ENCODE data around the gene WDFY2. TPM values are rescaled to one million over a fixed set of nuclear protein-coding genes. Genes with fewer than 3 reads are reported as not detected.

The WDFY2 gene
- polyA plus RNA-seq, 3 donors, result 6.5 to 40.1 (median 9.1) TPM

- Mint-ChIP-seq H3K27me3 (ENCODE audit: low read depth in 3 of 3) (peaks cover 0 to 6% (median 0%) of the 10 kb centered on the region in 3 donors), H3K4me1 (peaks cover 26% of the 10 kb centered on the region), H3K27ac (no peak overlapping the region), H3K36me3 (no peaks in the 10 kb centered on the region), H3K9me3 (peaks cover 0 to 2% (median 0%) of the 10 kb centered on the region in 7 donors), H3K4me3 (no peak overlapping the region)
- Histone ChIP-seq H3K9me3 (replicated peaks in 1 of 2; ENCODE audit: control insufficient read depth in 1 of 2, insufficient read depth in 1 of 2, low read length in 2 of 2) (no peaks in the 10 kb centered on the region), H3K4me3 (replicated peaks in 1 of 3; ENCODE audit: low read depth in 2 of 3, low read length in 3 of 3) (no peak overlapping the region), H2AFZ (ENCODE audit: insufficient read depth, low read depth, low read length, poor library complexity, severe bottlenecking) (no peak overlapping the region), H3K79me2 (ENCODE audit: insufficient read depth, low read length) (peaks cover 5% of the 10 kb centered on the region), H3K4me2 (replicated peaks; ENCODE audit: extremely low read depth, low read length, poor library complexity, severe bottlenecking) (no peak overlapping the region), H3K27me3 (ENCODE audit: control insufficient read depth in 2 of 2, insufficient read depth in 2 of 2, low read length in 2 of 2) (no peaks in the 10 kb centered on the region), H3K27ac (ENCODE audit: low read depth in 1 of 2, low read length in 2 of 2) (no peak overlapping the region), H4K20me1 (ENCODE audit: insufficient read depth, low read length) (no peaks in the 10 kb centered on the region), H3K36me3 (replicated peaks in 1 of 2; ENCODE audit: control insufficient read depth in 1 of 2, insufficient read depth in 2 of 2, low read length in 2 of 2) (no peaks in the 10 kb centered on the region), H3K4me1 (ENCODE audit: control insufficient read depth in 1 of 2, insufficient read depth in 2 of 2, low read length in 2 of 2) (peaks cover 22 to 31% of the 10 kb centered on the region in 2 donors), H3K9ac (ENCODE audit: insufficient read depth, low read length, poor library complexity, severe bottlenecking) (no peak overlapping the region)
- WGBS (ENCODE audit: insufficient coverage), result 95% methylated on average over 4 of the region's 7 CpGs
- intact Hi-C loops (cut with micrococcal nuclease), result loop anchor here (2.0 to 10.0 kb wide), 3 partner anchors 71 to 155 kb away; no protein-coding TSS in a partner anchor
- no peak for TF ChIP-seq CTCF (IDR thresholded peaks at IDR 0.05)
- no peak for DNase-seq
Measured at GRCh38 chr13:51579676-51580075, 4.6 kb upstream of the WDFY2 start.

GRCh38 chr13:51581148-51581820 lies 3.0 kb upstream of the WDFY2 start:
- no peak overlapping the region for H3K27ac ChIP-seq (ENCODE audit: low read depth in 1 of 2, low read length in 2 of 2)
- no peak overlapping the region for H3K27ac Mint-ChIP-seq
- H3K4me3 Mint-ChIP-seq, result peak overlapping the region in 1 of 2 donors; percentile 36
- H2AFZ ChIP-seq (ENCODE audit: insufficient read depth, low read depth, low read length, poor library complexity, severe bottlenecking), result peak overlapping the region; percentile 2
- no peak overlapping the region for H3K4me2 ChIP-seq (replicated peaks; ENCODE audit: extremely low read depth, low read length, poor library complexity, severe bottlenecking)
- H3K4me1 Mint-ChIP-seq, result peaks cover 35% of the 10 kb centered on the region
- no peaks in the 10 kb centered on the region for H3K9me3 ChIP-seq (replicated peaks in 1 of 2; ENCODE audit: control insufficient read depth in 1 of 2, insufficient read depth in 1 of 2, low read length in 2 of 2)
- no peak for DNase-seq
- no peak overlapping the region for H3K4me3 ChIP-seq (replicated peaks in 1 of 3; ENCODE audit: low read depth in 2 of 3, low read length in 3 of 3)
- H3K27me3 ChIP-seq (ENCODE audit: control insufficient read depth in 2 of 2, insufficient read depth in 2 of 2, low read length in 2 of 2), result no peaks in the 10 kb centered on the region
- peaks cover 26 to 39% of the 10 kb centered on the region in 2 donors for H3K4me1 ChIP-seq (ENCODE audit: control insufficient read depth in 1 of 2, insufficient read depth in 2 of 2, low read length in 2 of 2)
- 60% methylated on average over 1 of the region's 1 CpG for WGBS (ENCODE audit: insufficient coverage)
- no peaks in the 10 kb centered on the region for H3K36me3 Mint-ChIP-seq
- H3K9ac ChIP-seq (ENCODE audit: insufficient read depth, low read length, poor library complexity, severe bottlenecking), result no peak overlapping the region
- H4K20me1 ChIP-seq (ENCODE audit: insufficient read depth, low read length), result peaks cover 13% of the 10 kb centered on the region
- no peaks in the 10 kb centered on the region for H3K36me3 ChIP-seq (replicated peaks in 1 of 2; ENCODE audit: control insufficient read depth in 1 of 2, insufficient read depth in 2 of 2, low read length in 2 of 2)
- intact Hi-C loops (cut with micrococcal nuclease), result loop anchor here (10.0 kb wide), 2 partner anchors 144 to 154 kb away; no protein-coding TSS in a partner anchor
- H3K79me2 ChIP-seq (ENCODE audit: insufficient read depth, low read length), result peaks cover 21% of the 10 kb centered on the region
- H3K27me3 Mint-ChIP-seq (ENCODE audit: low read depth in 3 of 3), result peaks cover 0 to 5% (median 0%) of the 10 kb centered on the region in 3 donors
- no peak for TF ChIP-seq CTCF (IDR thresholded peaks at IDR 0.05)
- peaks cover 0 to 2% (median 0%) of the 10 kb centered on the region in 7 donors for H3K9me3 Mint-ChIP-seq
